Tibial nerve (tissue), 4 donors: ENCODE data around the gene AP1G1. TPM values are rescaled to one million over a fixed set of nuclear protein-coding genes. Genes with fewer than 3 reads are reported as not detected.
A peak's percentile ranks its signal among the peaks of the same experiment; 100 is the strongest.

Experiments used
- DNase-seq, 2 donors: peaks; one replicate each; pipeline ENCODE4 v3.0.0-alpha.2; 2019; ENCODE audit warnings: low spot score in 2 of 2
- H3K27ac ChIP-seq, 4 donors: fragments of 200-600 bp; sonication (generic) in 3 of 4; one replicate each; pipeline ENCODE4 v1.5.1; 2017 to 2019; ENCODE audit warnings: mild to moderate bottlenecking in 1 of 4
- H3K27me3 ChIP-seq, 2 donors: fragments of 200-600 bp; sonication (generic) in 1 of 2; one replicate each; pipeline versions ENCODE4 v1.5.1 to v1.6.0; 2017 to 2019
- H3K36me3 ChIP-seq, 3 donors: fragments of 200-600 bp; sonication (generic); one replicate each; pipeline ENCODE4 v1.5.1; 2018 to 2019
- H3K4me1 ChIP-seq, 4 donors: fragments of 200-600 bp; sonication (generic) in 3 of 4; one replicate each; pipeline ENCODE4 v1.5.1; 2017 to 2019
- H3K4me3 ChIP-seq, 4 donors: fragments of 200-600 bp; sonication (generic) in 3 of 4; one replicate each; pipeline ENCODE4 v1.5.1; 2017 to 2019; ENCODE audit warnings: mild to moderate bottlenecking in 1 of 4, moderate library complexity in 1 of 4
- H3K9me3 ChIP-seq, 4 donors: fragments of 200-600 bp; sonication (generic) in 3 of 4; one replicate each; pipeline ENCODE4 v1.5.1; 2017 to 2019
- CTCF ChIP-seq, 5 experiments: fragments of 200-600 bp in 3 of 5; fragments of 450-650 bp in 2 of 5; sonication (generic) in 3 of 5; IDR thresholded peaks; one replicate each; pipeline ENCODE4 v1.5.1; 2016 to 2019; ENCODE audit warnings: antibody characterized with exemption in 5 of 5, mild to moderate bottlenecking in 3 of 5, moderate library complexity in 2 of 5
- EP300 ChIP-seq, 2 donors: sonication (generic); formaldehyde crosslinking; IDR thresholded peaks; one replicate each; pipeline ENCODE4 v1.6.1; 2017; ENCODE audit warnings: antibody characterized with exemption in 2 of 2, mild to moderate bottlenecking in 1 of 2
- POLR2A ChIP-seq, 2 donors: fragments of 450-650 bp; IDR thresholded peaks; one replicate each; pipeline ENCODE4 v1.6.1; 2017; ENCODE audit warnings: antibody characterized with exemption in 2 of 2, mild to moderate bottlenecking in 2 of 2, moderate library complexity in 2 of 2
- WGBS, 2 donors: methylation state at CpG; one replicate each; pipeline ENCODE4 v1.1.5; 2018; 5-methylcytosine and 5-hydroxymethylcytosine counted together
- total RNA-seq, 4 donors: library from RNA; depleted of rRNA; stranded (reverse); fragments of >200 nt; gene quantifications; one replicate each; pipeline ENCODE4 v1.1.0, GENCODE V29; 2016

Gene AP1G1
- total RNA-seq, 4 donors from 2014 or later, result 68.4 to 100 (median 95.6) TPM

GRCh38 chr16:71807905-71808592, 585 bp downstream of the AP1G1 start:
- DNase-seq, result no peak
- no peaks in the 10 kb centered on the region for H3K9me3 ChIP-seq
- H3K27ac ChIP-seq, result peak overlapping the region; percentile 89 to 99 (median 96)
- H3K4me1 ChIP-seq, result peaks cover 0 to 43% (median 16%) of the 10 kb centered on the region in 4 donors
- WGBS, 2 donors, result 0 to 1% methylated on average over 31 to 44 of the region's 44 CpGs
- peak overlapping the region; percentile 72 to 96 (median 85) for H3K4me3 ChIP-seq
- TF ChIP-seq EP300 (IDR thresholded peaks at IDR 0.05), result no peak
- no peak for TF ChIP-seq CTCF (IDR thresholded peaks at IDR 0.05)
- no peak for TF ChIP-seq POLR2A (IDR thresholded peaks at IDR 0.05)
- no peaks in the 10 kb centered on the region for H3K27me3 ChIP-seq
- H3K36me3 ChIP-seq, result peaks cover 0 to 14% (median 0%) of the 10 kb centered on the region in 3 donors

DNA sequence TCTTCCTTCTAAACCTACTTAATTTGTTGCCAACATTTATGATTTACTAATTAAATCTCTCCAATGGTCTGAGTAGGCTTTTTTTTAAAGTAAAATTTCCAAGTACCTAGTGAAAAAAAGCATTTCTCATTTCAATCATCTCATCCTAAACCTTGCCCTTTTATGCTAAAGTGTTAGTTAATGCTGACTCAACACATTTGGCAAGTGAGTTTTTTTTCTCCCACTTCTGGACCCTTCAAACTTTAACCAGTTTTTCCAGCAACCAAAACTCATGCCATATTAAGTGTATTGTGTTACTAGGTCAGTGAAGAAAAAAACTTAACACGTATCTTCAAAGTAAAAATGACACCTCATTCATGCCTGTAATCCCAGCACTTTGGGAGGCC, 5.3 kb downstream of the AP1G1 start:
- 83 to 85% methylated on average over 1 of the region's 1 CpG for WGBS, 2 donors
- Histone ChIP-seq H3K36me3 (peaks cover 0 to 40% (median 0%) of the 10 kb centered on the region in 3 donors), H3K27ac (no peak overlapping the region)

GRCh38 chr16:71796501-71797097, 12.0 kb downstream of the AP1G1 start:
- 90 to 93% methylated on average over 2 of the region's 2 CpGs for WGBS, 2 donors
- no peak overlapping the region for H3K4me3 ChIP-seq
- DNase-seq, result no peak
- no peaks in the 10 kb centered on the region for H3K27me3 ChIP-seq
- TF ChIP-seq EP300 (IDR thresholded peaks at IDR 0.05) (no peak), CTCF (IDR thresholded peaks at IDR 0.05) (no peak), POLR2A (IDR thresholded peaks at IDR 0.05) (no peak)
- H3K36me3 ChIP-seq, result peaks cover 0 to 32% (median 0%) of the 10 kb centered on the region in 3 donors
- H3K4me1 ChIP-seq, result peaks cover 0 to 43% (median 4%) of the 10 kb centered on the region in 4 donors
- H3K27ac ChIP-seq, result no peak overlapping the region
- H3K9me3 ChIP-seq, result no peaks in the 10 kb centered on the region

More for the DNA sequence above, 5.3 kb downstream of the AP1G1 start:
- no peak for DNase-seq
- H3K4me1 ChIP-seq, result peaks cover 0 to 45% (median 13%) of the 10 kb centered on the region in 4 donors
- H3K9me3 ChIP-seq, result no peaks in the 10 kb centered on the region
- TF ChIP-seq CTCF (IDR thresholded peaks at IDR 0.05) (no peak), POLR2A (IDR thresholded peaks at IDR 0.05) (no peak), EP300 (IDR thresholded peaks at IDR 0.05) (no peak)
- no peaks in the 10 kb centered on the region for H3K27me3 ChIP-seq
- H3K4me3 ChIP-seq, result no peak overlapping the region

- 38 to 45% methylated on average over 1 of the region's 1 CpG for WGBS, 2 donors
- peaks cover 0 to 52% (median 4%) of the 10 kb centered on the region in 4 donors for H3K4me1 ChIP-seq
These were observed 13.7 kb downstream of the AP1G1 start for GRCh38 chr16:71794943-71795342.

More at GRCh38 chr16:71794943-71795342, 13.7 kb downstream of the AP1G1 start:
- DNase-seq, result no peak
- Histone ChIP-seq H3K27me3 (no peaks in the 10 kb centered on the region), H3K36me3 (peaks cover 0 to 20% (median 0%) of the 10 kb centered on the region in 3 donors), H3K4me3 (no peak overlapping the region), H3K9me3 (no peaks in the 10 kb centered on the region), H3K27ac (no peak overlapping the region)
- no peak for TF ChIP-seq EP300 (IDR thresholded peaks at IDR 0.05)
- TF ChIP-seq POLR2A (IDR thresholded peaks at IDR 0.05), result no peak
- TF ChIP-seq CTCF (IDR thresholded peaks at IDR 0.05), result no peak
